Ovary (tissue), 9 donors: ENCODE data around the gene FAAP20. TPM values are rescaled to one million over a fixed set of nuclear protein-coding genes. Genes with fewer than 3 reads are reported as not detected.

Source experiments
- DNase-seq, 5 donors: peaks; one replicate each; pipeline ENCODE4 v3.0.0-alpha.2; 2019 to 2020
- H3K27ac ChIP-seq, 2 donors: fragments of 200-600 bp; one replicate each; pipeline versions ENCODE4 v1.5.1 to v1.8.0; 2019 to 2022
- H3K27me3 ChIP-seq: fragments of 200-600 bp; one replicate; pipeline ENCODE4 v1.8.0; 2022
- H3K36me3 ChIP-seq: fragments of 200-600 bp; sonication (generic); one replicate; pipeline ENCODE4 v1.5.1; 2019
- H3K4me1 ChIP-seq: one replicate; pipeline ENCODE4 v1.8.1; 2013; ENCODE audit warnings: mild to moderate bottlenecking, moderate library complexity; ENCODE audit not compliant: insufficient read depth
- H3K4me3 ChIP-seq: fragments of 200-600 bp; sonication (generic); one replicate; pipeline ENCODE4 v1.5.1; 2017
- H3K9me3 ChIP-seq, 2 donors: fragments of 200-600 bp in 1 of 2; sonication (generic) in 1 of 2; one replicate each; pipeline versions ENCODE4 v1.5.1 to v1.8.1; 2013 to 2019; ENCODE audit warnings: mild to moderate bottlenecking in 1 of 2, moderate library complexity in 1 of 2
- CTCF ChIP-seq, 3 donors: fragments of 450-650 bp in 2 of 3; fragments of 200-600 bp in 1 of 3; IDR thresholded peaks; one replicate each; pipeline versions ENCODE4 v1.5.1 to v1.8.0; 2016 to 2022; ENCODE audit warnings: antibody characterized with exemption in 3 of 3, mild to moderate bottlenecking in 1 of 3
- EP300 ChIP-seq: sonication (generic); formaldehyde crosslinking; IDR thresholded peaks from one replicate; pipeline ENCODE4 v1.6.1; 2017; ENCODE audit warnings: antibody characterized with exemption
- POLR2A ChIP-seq: fragments of 450-650 bp; IDR thresholded peaks from one replicate; pipeline ENCODE4 v1.6.1; 2017; ENCODE audit warnings: antibody characterized with exemption, mild to moderate bottlenecking, moderate library complexity
- WGBS, 3 donors: extraction: QIAGEN DNeasy Blood & Tissue Kit in 1 of 3; methylation state at CpG; one replicate each; pipeline versions ENCODE4 v1.1.5 to v1.1.7; 2013 to 2017; 5-methylcytosine and 5-hydroxymethylcytosine counted together
- intact Hi-C, 4 donors: fragments of 100-400 bp; cut with DNase I; formaldehyde crosslinking; loops; one replicate each; pipeline versions ENCODE4 v1.11.0 to v1.15.1; 2022 to 2023
- polyA plus RNA-seq, 2 donors: library from polyadenylated mRNA; stranded (reverse); fragments of 200-250 nt in 1 of 2; fragments of 350-450 nt in 1 of 2; fragmentation: Illumina TruSeq in 1 of 2; extraction: RNeasy Lipid Tissue Mini Kit (QIAGEN cat#74804) in 1 of 2; gene quantifications; one replicate each; pipeline ENCODE4 v1.2.3, GENCODE V29; 2013 to 2014
- total RNA-seq, 7 donors: library from RNA; depleted of rRNA in 2 of 7; stranded (reverse); fragments of >200 nt in 2 of 7; fragmentation: NEBNext Ultra II Directional in 3 of 7; extraction: Animal tissue kit (Norgen Biotek cat#: 25700) in 3 of 7; gene quantifications; one replicate each; pipeline versions ENCODE4 v1.1.0 to v1.2.4, GENCODE V29; 2016 to 2023
- donor health status: DM: no; HTN: no; CAD: no; lungs with moderate emphysema.
- donor health status: DM: no; HTN: no; CAD: no.
- donor health status: Bipolar disorder and iron deficiency.
- donor health status: DM: yes; HTN: yes; CAD: no.
- donor health status: DM: no; HTN: no; CAD: no.
- donor health status: DM: yes; HTN: yes; CAD: no.

The FAAP20 gene
- total and polyA plus RNA-seq, 9 donors = 3.4 to 96.1 (median 61.7) TPM

- peak in 2 of 5 donors; percentile 63 to 64 for DNase-seq
- H3K4me3 ChIP-seq = no peak overlapping the region
- peak overlapping the region; percentile 68 to 73 for H3K27ac ChIP-seq
- intact Hi-C loops = loop anchor here (5.0 kb wide), 6 partner anchors 37 to 78 kb away; partner anchors contain the start of gene FAAP20 (in 1 of the 4)
- no peaks in the 10 kb centered on the region for H3K9me3 ChIP-seq
- H3K4me1 ChIP-seq = peaks cover 51% of the 10 kb centered on the region
- H3K36me3 ChIP-seq = no peaks in the 10 kb centered on the region
- H3K27me3 ChIP-seq = no peaks in the 10 kb centered on the region
- 19 to 27% (median 24%) methylated on average over 4 of the region's 4 CpGs for WGBS, 3 donors
- TF ChIP-seq EP300 = no peak
- no peak for TF ChIP-seq POLR2A
- no peak for TF ChIP-seq CTCF (IDR thresholded peaks at IDR 0.05)
Observed at GRCh38 chr1:2234762-2235113, 40.2 kb upstream of the FAAP20 start.

- Histone ChIP-seq H3K36me3 (no peaks in the 10 kb centered on the region), H3K27me3 (no peaks in the 10 kb centered on the region), H3K9me3 (no peaks in the 10 kb centered on the region), H3K4me3 (peak overlapping the region; percentile 25), H3K27ac (peak overlapping the region; percentile 68 to 73), H3K4me1 (peaks cover 48% of the 10 kb centered on the region)
- WGBS, 3 donors = 8 to 9% (median 8%) methylated on average over 27 of the region's 27 CpGs
- no peak for TF ChIP-seq POLR2A
- no peak for TF ChIP-seq EP300
- no peak for TF ChIP-seq CTCF (IDR thresholded peaks at IDR 0.05)
- intact Hi-C loops = loop anchor here (5.0 kb wide), 4 partner anchors 37 to 78 kb away; partner anchors contain the start of gene FAAP20 (in 1 of the 4)
- DNase-seq = peak; percentile 80 to 93 (median 87)
Observed at GRCh38 chr1:2233997-2234761, 39.6 kb upstream of the FAAP20 start.

- no peak for TF ChIP-seq POLR2A
- TF ChIP-seq EP300 = no peak
- no peak for TF ChIP-seq CTCF (IDR thresholded peaks at IDR 0.05)
- intact Hi-C loops = loop anchor here (5.0 kb wide), 4 partner anchors 36 to 79 kb away; partner anchors contain the start of gene FAAP20 (in 1 of the 4)
Observed at GRCh38 chr1:2233468-2233867, 38.9 kb upstream of the FAAP20 start.

GRCh38 chr1:2232916-2233438, 38.4 kb upstream of the FAAP20 start:
- intact Hi-C loops = loop anchor here (5.0 kb wide), 4 partner anchors 36 to 79 kb away; partner anchors contain the start of gene FAAP20 (in 1 of the 4)
- peaks cover 41% of the 10 kb centered on the region for H3K4me1 ChIP-seq

More at GRCh38 chr1:2233468-2233867, 38.9 kb upstream of the FAAP20 start:
- Histone ChIP-seq H3K9me3 (no peaks in the 10 kb centered on the region), H3K27me3 (no peaks in the 10 kb centered on the region), H3K27ac (peak overlapping the region in 1 of 2 donors; percentile 68), H3K36me3 (no peaks in the 10 kb centered on the region), H3K4me1 (peaks cover 46% of the 10 kb centered on the region), H3K4me3 (peak overlapping the region; percentile 25)
- WGBS, 3 donors = 53 to 68% (median 59%) methylated on average over 12 of the region's 12 CpGs
- DNase-seq = no peak

More at GRCh38 chr1:2232916-2233438, 38.4 kb upstream of the FAAP20 start:
- peak overlapping the region; percentile 59 for H3K4me3 ChIP-seq
- TF ChIP-seq POLR2A (no peak), EP300 (no peak), CTCF (IDR thresholded peaks at IDR 0.05) (no peak)
- no peaks in the 10 kb centered on the region for H3K27me3 ChIP-seq
- DNase-seq = peak in 1 of 5 donors; percentile 46
- no peaks in the 10 kb centered on the region for H3K9me3 ChIP-seq
- 36 to 41% (median 41%) methylated on average over 19 to 23 of the region's 23 CpGs for WGBS, 3 donors
- no peaks in the 10 kb centered on the region for H3K36me3 ChIP-seq
- H3K27ac ChIP-seq = peak overlapping the region; percentile 68 to 84
